ENCODE data around the gene CTXN1. TPM values are rescaled to one million over a fixed set of nuclear protein-coding genes. Genes with fewer than 3 reads are reported as not detected.

The CTXN1 gene
- total and polyA plus RNA-seq, 3 donors from 2014 or later: 19.4 to 67.2 (median 40.1) TPM

DNA sequence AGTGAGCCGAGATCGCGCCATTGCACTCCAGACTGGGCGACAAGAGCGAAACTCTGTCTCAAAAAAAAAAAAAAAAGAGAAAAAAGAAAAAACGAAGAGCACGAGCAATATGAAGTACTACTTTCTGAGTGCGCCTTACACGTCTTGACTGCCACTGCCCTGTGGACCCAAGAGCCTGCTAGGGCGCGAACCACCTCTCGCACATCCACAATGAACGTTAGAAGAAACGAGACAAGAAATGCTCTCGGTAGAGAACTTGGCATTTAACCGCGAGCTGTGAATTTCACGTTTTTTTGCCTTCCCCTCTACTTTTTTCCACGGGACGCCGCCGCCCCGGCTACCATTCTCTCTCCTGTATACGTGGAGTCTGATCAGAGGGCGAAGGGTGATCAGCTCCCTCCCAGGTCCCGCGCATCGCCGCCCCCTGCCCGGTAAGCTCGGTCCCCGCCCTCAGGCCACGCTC, 17.1 kb upstream of the CTXN1 start:
- no peaks in the 10 kb centered on the region for H3K36me3 ChIP-seq (ENCODE audit: low read depth, missing control alignments)
- H3K27ac ChIP-seq: peak overlapping the region; percentile 87 to 94
- H3K27me3 ChIP-seq: no peaks in the 10 kb centered on the region
- intact Hi-C loops (cut with DNase I; ENCODE audit: low total_unique reads): loop anchor here (10.0 kb wide), 1 partner anchor 312 kb away; no protein-coding TSS in a partner anchor
- TF ChIP-seq, protein P1, sequence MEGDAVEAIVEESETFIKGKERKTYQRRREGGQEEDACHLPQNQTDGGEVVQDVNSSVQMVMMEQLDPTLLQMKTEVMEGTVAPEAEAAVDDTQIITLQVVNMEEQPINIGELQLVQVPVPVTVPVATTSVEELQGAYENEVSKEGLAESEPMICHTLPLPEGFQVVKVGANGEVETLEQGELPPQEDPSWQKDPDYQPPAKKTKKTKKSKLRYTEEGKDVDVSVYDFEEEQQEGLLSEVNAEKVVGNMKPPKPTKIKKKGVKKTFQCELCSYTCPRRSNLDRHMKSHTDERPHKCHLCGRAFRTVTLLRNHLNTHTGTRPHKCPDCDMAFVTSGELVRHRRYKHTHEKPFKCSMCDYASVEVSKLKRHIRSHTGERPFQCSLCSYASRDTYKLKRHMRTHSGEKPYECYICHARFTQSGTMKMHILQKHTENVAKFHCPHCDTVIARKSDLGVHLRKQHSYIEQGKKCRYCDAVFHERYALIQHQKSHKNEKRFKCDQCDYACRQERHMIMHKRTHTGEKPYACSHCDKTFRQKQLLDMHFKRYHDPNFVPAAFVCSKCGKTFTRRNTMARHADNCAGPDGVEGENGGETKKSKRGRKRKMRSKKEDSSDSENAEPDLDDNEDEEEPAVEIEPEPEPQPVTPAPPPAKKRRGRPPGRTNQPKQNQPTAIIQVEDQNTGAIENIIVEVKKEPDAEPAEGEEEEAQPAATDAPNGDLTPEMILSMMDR (IDR thresholded peaks at IDR 0.05): no peak
- TF ChIP-seq POLR2A (IDR thresholded peaks at IDR 0.05): no peak
- H3K9me3 ChIP-seq: no peaks in the 10 kb centered on the region
- DNase-seq: no peak
- peaks cover 7% of the 10 kb centered on the region for H3K4me1 ChIP-seq
- H3K4me3 ChIP-seq: peak overlapping the region; percentile 77 to 82
- WGBS, 2 donors: 2 to 4% methylated on average over 25 to 33 of the region's 33 CpGs

GRCh38 chr19:7941895-7942596, 16.1 kb upstream of the CTXN1 start:
- WGBS, 2 donors: 74 to 80% methylated on average over 19 of the region's 19 CpGs
- H3K4me3 ChIP-seq: peak overlapping the region in 1 of 2 donors; percentile 77
- H3K9me3 ChIP-seq: no peaks in the 10 kb centered on the region
- H3K27me3 ChIP-seq: no peaks in the 10 kb centered on the region
- H3K4me1 ChIP-seq: peaks cover 7% of the 10 kb centered on the region
- no peak overlapping the region for H3K27ac ChIP-seq
- no peaks in the 10 kb centered on the region for H3K36me3 ChIP-seq (ENCODE audit: low read depth, missing control alignments)
- no peak for TF ChIP-seq POLR2A (IDR thresholded peaks at IDR 0.05)
- TF ChIP-seq, protein P1 (IDR thresholded peaks at IDR 0.05): no peak
- no peak for DNase-seq
- intact Hi-C loops (cut with DNase I; ENCODE audit: low total_unique reads): loop anchor here (10.0 kb wide), 1 partner anchor 313 kb away; no protein-coding TSS in a partner anchor

GRCh38 chr19:7940841-7941240, 14.9 kb upstream of the CTXN1 start:
- H3K27me3 ChIP-seq: no peaks in the 10 kb centered on the region
- no peaks in the 10 kb centered on the region for H3K36me3 ChIP-seq (ENCODE audit: low read depth, missing control alignments)
- 92 to 95% methylated on average over 11 to 13 of the region's 13 CpGs for WGBS, 2 donors
- H3K4me3 ChIP-seq: no peak overlapping the region
- peaks cover 7% of the 10 kb centered on the region for H3K4me1 ChIP-seq
- H3K9me3 ChIP-seq: no peaks in the 10 kb centered on the region
- no peak for DNase-seq
- intact Hi-C loops (cut with DNase I; ENCODE audit: low total_unique reads): loop anchor here (10.0 kb wide), 1 partner anchor 314 kb away; no protein-coding TSS in a partner anchor
- no peak overlapping the region for H3K27ac ChIP-seq
- no peak for TF ChIP-seq POLR2A (IDR thresholded peaks at IDR 0.05)
- TF ChIP-seq, protein P1 (IDR thresholded peaks at IDR 0.05): no peak

- Histone ChIP-seq H3K36me3 (ENCODE audit: low read depth, missing control alignments) (no peaks in the 10 kb centered on the region), H3K9me3 (no peaks in the 10 kb centered on the region), H3K4me3 (no peak overlapping the region), H3K27ac (no peak overlapping the region), H3K27me3 (no peaks in the 10 kb centered on the region), H3K4me1 (no peaks in the 10 kb centered on the region)
- WGBS, 2 donors: 82 to 95% methylated on average over 18 to 21 of the region's 21 CpGs
- intact Hi-C loops (cut with DNase I; ENCODE audit: low total_unique reads): no loop called here
- no peak for DNase-seq
- TF ChIP-seq, protein P1 (IDR thresholded peaks at IDR 0.05): no peak
- no peak for TF ChIP-seq POLR2A (IDR thresholded peaks at IDR 0.05)
Measured at GRCh38 chr19:7934766-7935165, 8.8 kb upstream of the CTXN1 start.

Measured in testis (tissue), 3 donors.